ENCODE data around the gene ETFBKMT. TPM values are rescaled to one million over a fixed set of nuclear protein-coding genes. Genes with fewer than 3 reads are reported as not detected.

The ETFBKMT gene
- total RNA-seq, 6 experiments from 2014 or later, result 1.5 to 6.9 (median 4.1) TPM

DNA sequence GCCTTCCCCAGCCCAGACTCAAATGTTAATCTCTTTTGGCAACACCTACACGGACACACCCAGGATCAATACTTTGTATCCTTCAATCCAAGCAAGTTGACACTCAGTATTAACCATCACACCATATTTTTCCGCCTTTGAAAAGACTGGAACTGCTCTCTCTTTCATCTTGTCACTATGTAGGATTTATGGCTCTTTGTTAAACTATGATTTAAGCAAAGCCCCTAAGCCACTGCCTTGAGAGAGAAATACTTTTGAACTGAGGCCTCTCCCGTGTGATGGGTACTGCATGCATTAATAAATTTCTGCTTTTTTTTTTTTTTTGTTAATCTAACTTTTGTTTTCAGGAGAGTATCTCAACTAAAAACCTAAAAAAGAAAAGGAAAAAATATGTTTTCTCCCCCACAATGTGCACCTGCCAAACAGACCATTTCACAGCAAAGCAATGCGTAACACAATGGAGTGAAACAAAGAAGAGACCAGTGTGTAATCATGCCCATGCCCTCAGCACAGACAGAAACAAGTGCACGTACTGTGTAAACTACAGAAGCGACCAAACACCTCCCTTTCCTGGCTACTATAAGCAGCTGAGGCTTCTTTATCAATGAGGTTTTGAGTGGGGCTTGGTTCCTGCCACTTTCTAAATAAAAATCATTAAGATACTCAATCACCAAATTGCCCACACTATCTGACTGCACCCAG lies 28.3 kb upstream of the ETFBKMT start:
- DNase-seq, result no peak
- ATAC-seq, result no peak
- H3K36me3 ChIP-seq, result no peaks in the 10 kb centered on the region
- intact Hi-C loops (cut with DNase I), result no loop called here
- TF ChIP-seq, protein P1, sequence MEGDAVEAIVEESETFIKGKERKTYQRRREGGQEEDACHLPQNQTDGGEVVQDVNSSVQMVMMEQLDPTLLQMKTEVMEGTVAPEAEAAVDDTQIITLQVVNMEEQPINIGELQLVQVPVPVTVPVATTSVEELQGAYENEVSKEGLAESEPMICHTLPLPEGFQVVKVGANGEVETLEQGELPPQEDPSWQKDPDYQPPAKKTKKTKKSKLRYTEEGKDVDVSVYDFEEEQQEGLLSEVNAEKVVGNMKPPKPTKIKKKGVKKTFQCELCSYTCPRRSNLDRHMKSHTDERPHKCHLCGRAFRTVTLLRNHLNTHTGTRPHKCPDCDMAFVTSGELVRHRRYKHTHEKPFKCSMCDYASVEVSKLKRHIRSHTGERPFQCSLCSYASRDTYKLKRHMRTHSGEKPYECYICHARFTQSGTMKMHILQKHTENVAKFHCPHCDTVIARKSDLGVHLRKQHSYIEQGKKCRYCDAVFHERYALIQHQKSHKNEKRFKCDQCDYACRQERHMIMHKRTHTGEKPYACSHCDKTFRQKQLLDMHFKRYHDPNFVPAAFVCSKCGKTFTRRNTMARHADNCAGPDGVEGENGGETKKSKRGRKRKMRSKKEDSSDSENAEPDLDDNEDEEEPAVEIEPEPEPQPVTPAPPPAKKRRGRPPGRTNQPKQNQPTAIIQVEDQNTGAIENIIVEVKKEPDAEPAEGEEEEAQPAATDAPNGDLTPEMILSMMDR (IDR thresholded peaks at IDR 0.05), result no peak
- no peak for TF ChIP-seq POLR2A (IDR thresholded peaks at IDR 0.05)
- H3K4me3 ChIP-seq, result no peak overlapping the region
- H3K27me3 ChIP-seq, result no peaks in the 10 kb centered on the region
- H3K9me3 ChIP-seq, result no peaks in the 10 kb centered on the region
- H3K27ac ChIP-seq, result no peak overlapping the region
- no peaks in the 10 kb centered on the region for H3K4me1 ChIP-seq
- 77% methylated on average over 6 of the region's 6 CpGs for WGBS (ENCODE audit: insufficient coverage, low coverage, low lambda C conversion rate, missing lambda C conversion rate)

DNA sequence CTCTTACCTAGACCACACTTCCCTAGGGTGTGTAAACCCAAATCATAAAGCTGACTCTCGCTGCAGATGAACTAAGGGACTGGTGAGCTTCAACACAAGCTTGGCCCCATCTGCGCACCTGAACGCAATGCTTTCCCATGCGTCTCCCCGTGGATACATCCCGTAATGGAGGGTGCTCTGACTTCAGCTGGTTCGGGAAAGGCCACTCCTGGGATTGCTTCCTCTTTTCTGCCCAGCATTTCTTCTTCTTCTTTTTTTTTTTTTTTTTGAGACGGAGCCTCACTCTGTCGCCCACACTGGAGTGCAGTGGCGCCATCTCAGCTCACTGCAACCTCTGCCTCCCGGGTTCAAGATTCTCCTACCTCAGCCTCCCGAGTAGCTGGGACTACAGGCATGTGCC lies 27.7 kb upstream of the ETFBKMT start:
- ATAC-seq (no peak), DNase-seq (no peak)
- Histone ChIP-seq H3K27ac (no peak overlapping the region), H3K27me3 (no peaks in the 10 kb centered on the region), H3K4me3 (no peak overlapping the region), H3K9me3 (no peaks in the 10 kb centered on the region), H3K36me3 (no peaks in the 10 kb centered on the region), H3K4me1 (peaks cover 0 to 4% (median 0%) of the 10 kb centered on the region in 4 donors)
- 78% methylated on average over 8 of the region's 12 CpGs for WGBS (ENCODE audit: insufficient coverage, low coverage, low lambda C conversion rate, missing lambda C conversion rate)
- intact Hi-C loops (cut with DNase I), result no loop called here
- TF ChIP-seq, protein P1 (IDR thresholded peaks at IDR 0.05), result no peak

DNA sequence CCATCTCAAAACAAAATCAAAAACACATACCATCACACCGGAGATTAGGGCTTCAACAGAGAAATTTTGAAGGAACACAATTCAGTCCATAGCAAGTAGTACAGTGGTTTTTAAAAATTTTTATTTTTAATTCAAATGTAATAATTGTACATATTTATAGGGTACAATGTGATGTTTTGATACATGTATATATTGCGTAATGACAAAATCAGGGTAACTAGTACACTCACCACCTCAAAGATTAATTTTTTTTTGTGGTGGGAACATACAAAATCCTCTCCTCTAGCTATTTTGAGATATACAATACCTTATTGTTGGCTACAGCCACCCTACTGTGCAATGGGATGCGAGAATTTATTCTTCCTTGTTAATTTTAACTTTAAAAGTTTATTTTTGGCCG lies 26.0 kb upstream of the ETFBKMT start:
- Histone ChIP-seq H3K4me1 (peaks cover 0 to 4% (median 0%) of the 10 kb centered on the region in 4 donors), H3K27me3 (no peaks in the 10 kb centered on the region), H3K27ac (no peak overlapping the region), H3K36me3 (no peaks in the 10 kb centered on the region), H3K4me3 (no peak overlapping the region), H3K9me3 (no peaks in the 10 kb centered on the region)
- 67% methylated on average over 4 of the region's 4 CpGs for WGBS (ENCODE audit: insufficient coverage, low coverage, low lambda C conversion rate, missing lambda C conversion rate)
- intact Hi-C loops (cut with DNase I), result no loop called here
- TF ChIP-seq, protein P1 (IDR thresholded peaks at IDR 0.05), result no peak
- TF ChIP-seq POLR2A (IDR thresholded peaks at IDR 0.05), result no peak
- ATAC-seq (no peak), DNase-seq (no peak)

DNA sequence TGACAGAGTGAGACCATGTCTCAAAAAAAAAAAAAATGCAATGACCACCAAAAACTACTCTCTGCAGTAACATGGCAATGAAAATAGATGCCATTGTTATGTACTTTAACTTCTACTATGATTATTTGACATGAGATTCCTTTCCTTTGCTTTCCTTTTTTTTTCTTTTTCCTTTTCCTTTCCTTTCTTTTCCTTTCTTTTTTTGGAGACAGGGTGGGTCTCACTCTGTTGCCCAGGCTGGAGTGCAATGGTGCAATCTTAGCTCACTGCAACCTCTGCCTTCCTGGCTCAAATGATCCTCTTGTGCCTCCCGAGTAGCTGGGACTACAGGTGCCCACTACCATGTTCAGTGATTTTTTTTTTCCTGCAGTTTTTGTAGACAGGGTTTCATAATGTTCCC lies 24.9 kb upstream of the ETFBKMT start:
- no peak for TF ChIP-seq POLR2A (IDR thresholded peaks at IDR 0.05)
- TF ChIP-seq, protein P1 (IDR thresholded peaks at IDR 0.05), result no peak
- WGBS (ENCODE audit: insufficient coverage, low coverage, low lambda C conversion rate, missing lambda C conversion rate), result 90% methylated on average over 1 of the region's 1 CpG
- DNase-seq (no peak), ATAC-seq (no peak)
- Histone ChIP-seq H3K4me1 (peaks cover 0 to 4% (median 0%) of the 10 kb centered on the region in 4 donors), H3K27ac (no peak overlapping the region), H3K36me3 (no peaks in the 10 kb centered on the region), H3K9me3 (no peaks in the 10 kb centered on the region), H3K27me3 (no peaks in the 10 kb centered on the region), H3K4me3 (no peak overlapping the region)
- intact Hi-C loops (cut with DNase I), result loop anchor here in 1 of 2 donors (5.0 kb wide), 1 partner anchor 232 kb away; no protein-coding TSS in a partner anchor

Measured in right lobe of liver (tissue), 6 donors.